IMR-90 (cell line): ENCODE data around the gene PZP.

ENCODE experiments used
- BHLHE40 ChIP-seq: fragments of 150-350 bp; IDR thresholded peaks from 2 replicates; pipeline ENCODE4 v1.6.1; 2016; ENCODE audit warnings: mild to moderate bottlenecking, low read depth, low read length
- CEBPB ChIP-seq: IDR thresholded peaks from 2 replicates; pipeline ENCODE4 v1.6.1; 2012; ENCODE audit warnings: low read depth, low read length, improper control_type of control experiment
- CHD1 ChIP-seq: IDR thresholded peaks from 2 replicates; pipeline ENCODE4 v1.6.1; 2012; ENCODE audit warnings: low read depth, low read length, improper control_type of control experiment
- MAFK ChIP-seq: IDR thresholded peaks from 2 replicates; pipeline ENCODE4 v1.6.1; 2012; ENCODE audit warnings: low read depth, low read length, improper control_type of control experiment
- MAZ ChIP-seq: IDR thresholded peaks from 2 replicates; pipeline ENCODE4 v1.6.1; 2012; ENCODE audit warnings: low read depth, mild to moderate bottlenecking, low read length, improper control_type of control experiment, moderate library complexity, borderline replicate concordance
- MXI1 ChIP-seq: IDR thresholded peaks from 2 replicates; pipeline ENCODE4 v1.6.1; 2012; ENCODE audit warnings: low read depth, mild to moderate bottlenecking, low read length, moderate library complexity, borderline replicate concordance
- POLR2A ChIP-seq: IDR thresholded peaks from 2 replicates; pipeline ENCODE4 v1.6.1; 2012; ENCODE audit warnings: mild to moderate bottlenecking, low read depth, low read length
- RAD21 ChIP-seq: IDR thresholded peaks from 2 replicates; pipeline ENCODE4 v1.6.1; 2012; ENCODE audit warnings: low read length, improper control_type of control experiment
- RCOR1 ChIP-seq: IDR thresholded peaks from 2 replicates; pipeline ENCODE4 v1.6.1; 2012; ENCODE audit warnings: mild to moderate bottlenecking, low read length, improper control_type of control experiment; ENCODE audit not compliant: insufficient replicate concordance
- SMC3 ChIP-seq: fragments of 150-350 bp; IDR thresholded peaks from 2 replicates; pipeline ENCODE4 v1.6.1; 2016; ENCODE audit warnings: low read depth, mild to moderate bottlenecking, antibody characterized with exemption, low read length, moderate library complexity
- TF ChIP-seq, protein P1 (sequence below): conservative IDR thresholded peaks from 2 replicates; pipeline ENCODE4 v1.5.1; 2012; ENCODE audit warnings: mild to moderate bottlenecking, low read depth, low read length, improper control_type of control experiment
- TF ChIP-seq, protein P2 (sequence below): fragments of 150-350 bp; IDR thresholded peaks from 2 replicates; pipeline ENCODE4 v1.6.1; 2017; ENCODE audit warnings: mild to moderate bottlenecking, antibody characterized with exemption, low read length, low read depth

DNA sequence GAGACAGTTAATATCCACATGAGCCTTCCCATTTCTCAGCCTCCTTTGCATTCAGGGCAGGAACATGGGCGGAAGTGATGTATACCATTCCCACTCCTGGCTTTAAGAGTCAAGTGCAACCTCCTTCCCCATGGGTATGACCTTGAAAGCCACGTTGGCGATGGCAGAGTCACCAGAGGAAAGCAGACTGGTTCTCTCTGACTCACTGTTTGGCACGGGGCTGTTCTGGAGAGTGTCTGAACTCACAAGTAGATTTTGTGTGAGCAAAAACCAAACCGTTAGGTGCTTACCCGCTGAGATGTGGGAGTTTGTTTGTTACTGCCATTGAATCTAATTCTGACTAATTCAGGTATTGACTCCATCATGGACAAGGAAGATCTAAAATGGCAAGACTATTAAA, 36.7 kb upstream of the PZP start:
- TF ChIP-seq SMC3 (no peak), BHLHE40 (no peak), POLR2A (no peak), MAZ (no peak), MXI1 (no peak), CHD1 (no peak), RCOR1 (no peak), MAFK (no peak), RAD21 (no peak), CEBPB (no peak)
- TF ChIP-seq, protein P1, sequence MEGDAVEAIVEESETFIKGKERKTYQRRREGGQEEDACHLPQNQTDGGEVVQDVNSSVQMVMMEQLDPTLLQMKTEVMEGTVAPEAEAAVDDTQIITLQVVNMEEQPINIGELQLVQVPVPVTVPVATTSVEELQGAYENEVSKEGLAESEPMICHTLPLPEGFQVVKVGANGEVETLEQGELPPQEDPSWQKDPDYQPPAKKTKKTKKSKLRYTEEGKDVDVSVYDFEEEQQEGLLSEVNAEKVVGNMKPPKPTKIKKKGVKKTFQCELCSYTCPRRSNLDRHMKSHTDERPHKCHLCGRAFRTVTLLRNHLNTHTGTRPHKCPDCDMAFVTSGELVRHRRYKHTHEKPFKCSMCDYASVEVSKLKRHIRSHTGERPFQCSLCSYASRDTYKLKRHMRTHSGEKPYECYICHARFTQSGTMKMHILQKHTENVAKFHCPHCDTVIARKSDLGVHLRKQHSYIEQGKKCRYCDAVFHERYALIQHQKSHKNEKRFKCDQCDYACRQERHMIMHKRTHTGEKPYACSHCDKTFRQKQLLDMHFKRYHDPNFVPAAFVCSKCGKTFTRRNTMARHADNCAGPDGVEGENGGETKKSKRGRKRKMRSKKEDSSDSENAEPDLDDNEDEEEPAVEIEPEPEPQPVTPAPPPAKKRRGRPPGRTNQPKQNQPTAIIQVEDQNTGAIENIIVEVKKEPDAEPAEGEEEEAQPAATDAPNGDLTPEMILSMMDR: no peak
- TF ChIP-seq, protein P2, sequence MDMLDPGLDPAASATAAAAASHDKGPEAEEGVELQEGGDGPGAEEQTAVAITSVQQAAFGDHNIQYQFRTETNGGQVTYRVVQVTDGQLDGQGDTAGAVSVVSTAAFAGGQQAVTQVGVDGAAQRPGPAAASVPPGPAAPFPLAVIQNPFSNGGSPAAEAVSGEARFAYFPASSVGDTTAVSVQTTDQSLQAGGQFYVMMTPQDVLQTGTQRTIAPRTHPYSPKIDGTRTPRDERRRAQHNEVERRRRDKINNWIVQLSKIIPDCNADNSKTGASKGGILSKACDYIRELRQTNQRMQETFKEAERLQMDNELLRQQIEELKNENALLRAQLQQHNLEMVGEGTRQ: no peak
